ENCODE results near the gene MAP4K3.

DNA sequence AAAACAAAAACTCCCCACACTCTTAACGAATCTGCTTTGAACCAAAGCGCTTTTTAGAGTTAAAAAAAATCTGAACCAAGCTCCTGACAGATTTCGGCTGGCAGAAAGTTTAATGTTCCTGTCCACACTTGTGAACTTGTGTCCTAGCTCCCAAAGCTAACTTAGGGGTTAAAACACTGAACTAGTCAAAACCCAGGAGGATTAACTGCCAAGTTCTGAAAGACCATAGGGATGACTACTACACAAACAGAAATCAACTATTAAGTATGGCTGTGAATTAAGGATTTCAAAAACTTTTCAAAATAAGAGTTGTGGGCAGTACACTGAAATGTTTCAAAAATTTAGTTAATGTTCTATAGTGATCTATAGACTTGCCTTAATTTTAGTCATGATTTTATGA is 167.1 kb downstream of the MAP4K3 start:
- TF ChIP-seq POLR2A (IDR thresholded peaks at IDR 0.05; ENCODE audit: low read depth) (no peak), EP300 (IDR thresholded peaks at IDR 0.05) (no peak)

Measured in esophagus muscularis mucosa (tissue), 2 donors.